Naive thymus-derived CD4-positive, alpha-beta T cell (primary cell): ENCODE results near the gene FAM181B. TPM values are rescaled to one million over a fixed set of nuclear protein-coding genes. Genes with fewer than 3 reads are reported as not detected.

ENCODE experiments used
- ATAC-seq: fragments of 150-1000 bp; cut with Tn5 transposase; 2 replicates; pipeline ENCODE4 v1.10.0; 2021; ENCODE audit warnings: mild to moderate bottlenecking, moderate library complexity
- CTCF ChIA-PET: fragments of 350-600 bp; sonication (Branson Sonifier 250); formaldehyde crosslinking; loops from one replicate; lab custom pipeline; 2021; ENCODE audit warnings: antibody characterized with exemption; lab: Charles Lee
- POLR2A ChIA-PET: fragments of 350-600 bp; sonication (Branson Sonifier 250); formaldehyde crosslinking; loops from one replicate; lab custom pipeline; 2021; ENCODE audit warnings: antibody characterized with exemption, inconsistent platforms; lab: Charles Lee
- DNase-seq, 9 donors: peaks; one replicate each; pipeline versions ENCODE4 v3.0.0 to v3.0.0-alpha.2; 2020 to 2022; ENCODE audit warnings: mixed read lengths in 1 of 9
- H3K27ac ChIP-seq: one replicate; pipeline ENCODE4 v1.7.0; 2013; ENCODE audit warnings: mild to moderate bottlenecking, low read depth, low read length, moderate library complexity
- H3K27me3 ChIP-seq, 2 donors: one replicate each; pipeline ENCODE4 v1.7.0; 2013; ENCODE audit warnings: low read length in 2 of 2, mild to moderate bottlenecking in 2 of 2, moderate library complexity in 2 of 2; ENCODE audit not compliant: control insufficient read depth in 2 of 2, insufficient read depth in 2 of 2
- H3K36me3 ChIP-seq, 3 experiments: 1 replicate in 2 of 3; 2 replicates in 1 of 3; pipeline ENCODE4 v1.7.0; 2013; ENCODE audit warnings: low read length in 3 of 3, mild to moderate bottlenecking in 3 of 3, moderate library complexity in 1 of 3; ENCODE audit not compliant: insufficient read depth in 3 of 3, control insufficient read depth in 2 of 3
- H3K4me1 ChIP-seq, 2 donors: one replicate each; pipeline ENCODE4 v1.7.0; 2013; ENCODE audit warnings: low read length in 2 of 2, mild to moderate bottlenecking in 2 of 2, moderate library complexity in 1 of 2; ENCODE audit not compliant: control insufficient read depth in 2 of 2, insufficient read depth in 2 of 2
- H3K4me3 ChIP-seq: 2 replicates; pipeline ENCODE4 v1.7.0; 2013; ENCODE audit warnings: mild to moderate bottlenecking, low read length
- H3K9me3 ChIP-seq, 3 experiments: 1 replicate in 2 of 3; 2 replicates in 1 of 3; pipeline ENCODE4 v1.7.0; 2013; ENCODE audit warnings: low read length in 3 of 3; ENCODE audit not compliant: control insufficient read depth in 2 of 3
- H3K27ac Mint-ChIP-seq, 9 donors: one replicate each; pipeline ENCODE4 v1.8.0; 2020 to 2022; ENCODE audit warnings: mixed read lengths in 9 of 9, mild to moderate bottlenecking in 8 of 9, moderate library complexity in 5 of 9, inconsistent platforms in 2 of 9
- H3K27me3 Mint-ChIP-seq, 5 donors: one replicate each; pipeline ENCODE4 v1.8.0; 2021 to 2022; ENCODE audit warnings: mixed read lengths in 5 of 5, mild to moderate bottlenecking in 1 of 5
- H3K36me3 Mint-ChIP-seq, 5 donors: one replicate each; pipeline ENCODE4 v1.8.0; 2020 to 2022; ENCODE audit warnings: mixed read lengths in 5 of 5, mild to moderate bottlenecking in 3 of 5, inconsistent platforms in 1 of 5
- H3K4me1 Mint-ChIP-seq, 7 donors: one replicate each; pipeline ENCODE4 v1.8.0; 2020 to 2022; ENCODE audit warnings: mixed read lengths in 7 of 7, mild to moderate bottlenecking in 3 of 7, inconsistent platforms in 1 of 7
- H3K4me3 Mint-ChIP-seq, 10 donors: one replicate each; pipeline ENCODE4 v1.8.0; 2020 to 2022; ENCODE audit warnings: mild to moderate bottlenecking in 10 of 10, mixed read lengths in 10 of 10, moderate library complexity in 6 of 10, inconsistent platforms in 2 of 10
- H3K9me3 Mint-ChIP-seq, 11 donors: one replicate each; pipeline ENCODE4 v1.8.0; 2020 to 2022; ENCODE audit warnings: mixed read lengths in 11 of 11, mild to moderate bottlenecking in 4 of 11, inconsistent platforms in 1 of 11, moderate library complexity in 1 of 11
- intact Hi-C, 2 donors: fragments of 100-400 bp; cut with micrococcal nuclease; formaldehyde crosslinking; loops; one replicate each; pipeline ENCODE4 v1.15.1; 2023
- polyA plus RNA-seq, 2 donors: library from polyadenylated mRNA; unstranded; fragments of 300-500 nt; fragmentation: Illumina TruSeq; gene quantifications; one replicate each; pipeline ENCODE4 v1.2.3, GENCODE V29; 2021
- total RNA-seq, 6 experiments: library from RNA in 5 of 6; stranded (reverse) in 5 of 6; gene quantifications; 1 replicate in 5 of 6; 2 replicates in 1 of 6; pipeline ENCODE4 v1.2.3 and lab custom pipeline; 2021 to 2026

FAM181B gene
- total and polyA plus RNA-seq, 7 experiments from 2014 or later = 0.10 to 0.97 (median 0.19) TPM; not detected in 2

GRCh38 chr11:82757660-82758357 lies 24.1 kb upstream of the FAM181B start:
- ATAC-seq (no peak), DNase-seq (peak in 1 of 9 donors; percentile 2)
- Mint-ChIP-seq H3K27me3 (peaks cover 0 to 32% (median 0%) of the 10 kb centered on the region in 5 donors), H3K4me1 (peaks cover 18 to 49% (median 35%) of the 10 kb centered on the region in 7 donors), H3K9me3 (peaks cover 0 to 3% (median 0%) of the 10 kb centered on the region in 11 donors), H3K27ac (peak overlapping the region in 7 of 9 donors; percentile 81 to 92 (median 88)), H3K4me3 (peak overlapping the region; percentile 10 to 89 (median 80)), H3K36me3 (no peaks in the 10 kb centered on the region)
- intact Hi-C loops = loop anchor here in 1 of 2 donors (1.0 to 10.0 kb wide), 4 partner anchors 7 to 883 kb away; partner anchors contain the start of gene PCF11
- ChIA-PET POLR2A (interaction anchor here (0.7 to 2.6 kb wide), 7 partner anchors 9 to 400 kb away, joined by 4 to 9 read pairs (median 5); partner anchors contain the start of genes FAM181B, PCF11 and PRCP), CTCF (interaction anchor here (0.8 to 1.3 kb wide), 4 partner anchors 9 to 532 kb away, joined by 3 to 4 read pairs (median 3); no protein-coding TSS in a partner anchor)
- Histone ChIP-seq H3K27me3 (no peaks in the 10 kb centered on the region), H3K27ac (peak overlapping the region; percentile 62), H3K4me3 (peak overlapping the region; percentile 28), H3K36me3 (no peaks in the 10 kb centered on the region), H3K9me3 (no peaks in the 10 kb centered on the region), H3K4me1 (peaks cover 0 to 21% of the 10 kb centered on the region in 2 donors)

- POLR2A ChIA-PET = interaction anchor here (1.2 to 2.6 kb wide), 8 partner anchors 10 to 400 kb away, joined by 4 to 9 read pairs (median 5); partner anchors contain the start of genes DDIAS, FAM181B, PCF11 and PRCP
- DNase-seq (peak in 5 of 9 donors; percentile 16 to 32 (median 28)), ATAC-seq (peak; percentile 52)
- peaks cover 0 to 26% of the 10 kb centered on the region in 2 donors for H3K4me1 ChIP-seq
- peak overlapping the region; percentile 62 for H3K27ac ChIP-seq
- H3K27me3 ChIP-seq = no peaks in the 10 kb centered on the region
- H3K27ac Mint-ChIP-seq = peak overlapping the region in 8 of 9 donors; percentile 81 to 92 (median 88)
- peak overlapping the region; percentile 28 for H3K4me3 ChIP-seq
- intact Hi-C loops = loop anchor here in 1 of 2 donors (1.0 to 10.0 kb wide), 4 partner anchors 8 to 882 kb away; partner anchors contain the start of gene PCF11
- H3K36me3 Mint-ChIP-seq = no peaks in the 10 kb centered on the region
- peaks cover 0 to 34% (median 0%) of the 10 kb centered on the region in 5 donors for H3K27me3 Mint-ChIP-seq
- peak overlapping the region; percentile 35 to 89 (median 80) for H3K4me3 Mint-ChIP-seq
- H3K9me3 ChIP-seq = no peaks in the 10 kb centered on the region
- CTCF ChIA-PET = interaction anchor here (0.5 to 1.1 kb wide), 5 partner anchors 9 to 805 kb away, joined by 3 to 4 read pairs (median 4); no protein-coding TSS in a partner anchor
- peaks cover 0 to 2% (median 0%) of the 10 kb centered on the region in 11 donors for H3K9me3 Mint-ChIP-seq
- no peaks in the 10 kb centered on the region for H3K36me3 ChIP-seq
- peaks cover 18 to 52% (median 43%) of the 10 kb centered on the region in 7 donors for H3K4me1 Mint-ChIP-seq
Measured at GRCh38 chr11:82756765-82757639, 23.3 kb upstream of the FAM181B start.

GRCh38 chr11:82754410-82754809 lies 20.7 kb upstream of the FAM181B start:
- no peaks in the 10 kb centered on the region for H3K36me3 Mint-ChIP-seq
- POLR2A ChIA-PET = no interaction called here

GRCh38 chr11:82753921-82754320 lies 20.3 kb upstream of the FAM181B start:
- H3K27me3 ChIP-seq = no peaks in the 10 kb centered on the region
- peak overlapping the region in 1 of 9 donors; percentile 22 for H3K27ac Mint-ChIP-seq
- H3K4me3 ChIP-seq = no peak overlapping the region
- ChIA-PET CTCF (no interaction called here), POLR2A (no interaction called here)
- intact Hi-C loops = loop anchor here in 1 of 2 donors (10.0 kb wide), 2 partner anchors 401 to 879 kb away; partner anchors contain the start of gene PCF11
- no peaks in the 10 kb centered on the region for H3K36me3 Mint-ChIP-seq
- peak overlapping the region in 1 of 10 donors; percentile 34 for H3K4me3 Mint-ChIP-seq
- peaks cover 0 to 29% (median 0%) of the 10 kb centered on the region in 5 donors for H3K27me3 Mint-ChIP-seq
- DNase-seq (no peak), ATAC-seq (no peak)
- H3K4me1 ChIP-seq = peaks cover 2 to 48% of the 10 kb centered on the region in 2 donors
- H3K36me3 ChIP-seq = no peaks in the 10 kb centered on the region
- no peaks in the 10 kb centered on the region for H3K9me3 ChIP-seq
- H3K27ac ChIP-seq = no peak overlapping the region
- no peaks in the 10 kb centered on the region for H3K9me3 Mint-ChIP-seq
- H3K4me1 Mint-ChIP-seq = peaks cover 33 to 76% (median 66%) of the 10 kb centered on the region in 7 donors

More at GRCh38 chr11:82754410-82754809, 20.7 kb upstream of the FAM181B start:
- no peak for DNase-seq
- H3K4me3 ChIP-seq = no peak overlapping the region
- Mint-ChIP-seq H3K9me3 (no peaks in the 10 kb centered on the region), H3K27ac (no peak overlapping the region), H3K27me3 (peaks cover 0 to 29% (median 0%) of the 10 kb centered on the region in 5 donors), H3K4me1 (peaks cover 33 to 76% (median 66%) of the 10 kb centered on the region in 7 donors), H3K4me3 (no peak overlapping the region)
- ATAC-seq = no peak
- intact Hi-C loops = loop anchor here in 1 of 2 donors (10.0 kb wide), 2 partner anchors 400 to 880 kb away; partner anchors contain the start of gene PCF11
- H3K4me1 ChIP-seq = peaks cover 2 to 48% of the 10 kb centered on the region in 2 donors
- H3K9me3 ChIP-seq = no peaks in the 10 kb centered on the region
- CTCF ChIA-PET = no interaction called here
- H3K27me3 ChIP-seq = no peaks in the 10 kb centered on the region
- H3K36me3 ChIP-seq = no peaks in the 10 kb centered on the region
- H3K27ac ChIP-seq = no peak overlapping the region

GRCh38 chr11:82752801-82753200 lies 19.1 kb upstream of the FAM181B start:
- Histone ChIP-seq H3K4me1 (peaks cover 2 to 44% of the 10 kb centered on the region in 2 donors), H3K27me3 (no peaks in the 10 kb centered on the region), H3K4me3 (no peak overlapping the region), H3K27ac (no peak overlapping the region), H3K9me3 (no peaks in the 10 kb centered on the region), H3K36me3 (no peaks in the 10 kb centered on the region)
- H3K4me1 Mint-ChIP-seq = peaks cover 29 to 68% (median 57%) of the 10 kb centered on the region in 7 donors
- H3K9me3 Mint-ChIP-seq = no peaks in the 10 kb centered on the region
- H3K27ac Mint-ChIP-seq = no peak overlapping the region
- ChIA-PET CTCF (interaction anchor here (0.8 kb wide), 1 partner anchor 23 kb away, joined by 3 read pairs; no protein-coding TSS in a partner anchor), POLR2A (interaction anchor here (0.9 kb wide), 1 partner anchor 19 kb away, joined by 3 read pairs; the partner anchor contains the start of gene FAM181B)
- H3K4me3 Mint-ChIP-seq = no peak overlapping the region
- H3K36me3 Mint-ChIP-seq = no peaks in the 10 kb centered on the region
- DNase-seq = no peak
- intact Hi-C loops = loop anchor here in 1 of 2 donors (10.0 kb wide), 2 partner anchors 402 to 878 kb away; partner anchors contain the start of gene PCF11
- H3K27me3 Mint-ChIP-seq = peaks cover 0 to 33% (median 0%) of the 10 kb centered on the region in 5 donors
- ATAC-seq = no peak
